Uterus (tissue), 2 donors: ENCODE results near the gene PIEZO2.

ENCODE experiments used
- POLR2A ChIP-seq, 2 donors: fragments of 450-650 bp; IDR thresholded peaks; one replicate each; pipeline ENCODE4 v1.6.1; 2016; ENCODE audit warnings: antibody characterized with exemption in 2 of 2, mild to moderate bottlenecking in 1 of 2, moderate library complexity in 1 of 2
- TF ChIP-seq, protein P1 (sequence below), 4 experiments: fragments of 200-600 bp in 2 of 4; fragments of 450-650 bp in 2 of 4; sonication (generic) in 2 of 4; IDR thresholded peaks; one replicate each; pipeline ENCODE4 v1.5.1; 2016 to 2019; ENCODE audit warnings: antibody characterized with exemption in 4 of 4, mild to moderate bottlenecking in 2 of 4, moderate library complexity in 1 of 4

DNA sequence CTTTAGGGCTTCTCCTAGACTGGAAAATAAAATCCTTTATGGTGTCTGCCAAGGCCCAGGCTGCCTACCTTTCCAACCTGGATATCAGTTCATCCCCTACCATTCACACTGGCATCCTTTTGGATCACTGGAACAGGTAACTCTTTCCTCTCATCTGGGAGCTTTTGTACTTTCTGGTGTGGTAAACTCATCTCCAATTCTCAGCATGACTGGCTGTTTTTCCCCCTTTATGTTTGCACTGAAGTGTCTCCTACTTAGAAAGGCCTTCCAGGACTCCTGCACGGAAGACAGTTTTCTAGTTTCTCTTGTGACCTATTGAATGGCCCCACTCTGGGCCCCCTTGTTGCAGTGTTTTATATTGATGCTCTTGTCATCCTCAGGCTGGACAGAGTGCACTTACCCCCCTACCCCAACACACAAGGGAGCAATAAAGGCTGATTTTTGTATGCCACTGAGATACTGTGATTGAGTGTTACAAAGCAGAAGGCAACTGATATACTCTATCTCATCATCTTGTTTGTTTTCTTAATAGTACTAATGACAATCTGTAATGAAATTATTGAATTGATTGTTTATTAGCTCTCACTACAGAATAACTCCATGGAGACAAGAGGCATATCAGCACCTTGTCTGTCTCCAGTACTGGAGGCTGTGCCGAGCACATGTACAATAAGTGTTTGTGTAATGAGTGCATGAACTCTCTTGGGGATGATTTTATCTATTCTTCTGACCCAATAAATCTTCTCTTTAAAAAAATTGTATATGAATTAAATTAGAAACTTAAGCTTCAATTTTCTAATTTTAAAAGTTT lies 129.9 kb downstream of the PIEZO2 start:
- TF ChIP-seq, protein P1, sequence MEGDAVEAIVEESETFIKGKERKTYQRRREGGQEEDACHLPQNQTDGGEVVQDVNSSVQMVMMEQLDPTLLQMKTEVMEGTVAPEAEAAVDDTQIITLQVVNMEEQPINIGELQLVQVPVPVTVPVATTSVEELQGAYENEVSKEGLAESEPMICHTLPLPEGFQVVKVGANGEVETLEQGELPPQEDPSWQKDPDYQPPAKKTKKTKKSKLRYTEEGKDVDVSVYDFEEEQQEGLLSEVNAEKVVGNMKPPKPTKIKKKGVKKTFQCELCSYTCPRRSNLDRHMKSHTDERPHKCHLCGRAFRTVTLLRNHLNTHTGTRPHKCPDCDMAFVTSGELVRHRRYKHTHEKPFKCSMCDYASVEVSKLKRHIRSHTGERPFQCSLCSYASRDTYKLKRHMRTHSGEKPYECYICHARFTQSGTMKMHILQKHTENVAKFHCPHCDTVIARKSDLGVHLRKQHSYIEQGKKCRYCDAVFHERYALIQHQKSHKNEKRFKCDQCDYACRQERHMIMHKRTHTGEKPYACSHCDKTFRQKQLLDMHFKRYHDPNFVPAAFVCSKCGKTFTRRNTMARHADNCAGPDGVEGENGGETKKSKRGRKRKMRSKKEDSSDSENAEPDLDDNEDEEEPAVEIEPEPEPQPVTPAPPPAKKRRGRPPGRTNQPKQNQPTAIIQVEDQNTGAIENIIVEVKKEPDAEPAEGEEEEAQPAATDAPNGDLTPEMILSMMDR (IDR thresholded peaks at IDR 0.05), result no peak
- no peak for TF ChIP-seq POLR2A (IDR thresholded peaks at IDR 0.05)
